HepG2 (cell line): Measurements from ENCODE around the gene RNU5B-1. TPM values are rescaled to one million over a fixed set of nuclear protein-coding genes. Genes with fewer than 3 reads are reported as not detected.

Source experiments
- ATAC-seq: fragments of 200-7000 bp; cut with Tn5 transposase; 3 replicates; pipeline ENCODE4 v1.9.1; 2020; ENCODE audit warnings: mild to moderate bottlenecking, moderate library complexity
- BruUV-seq: library from RNA; stranded (reverse); fragments of 400-500 nt; replicated peaks from 2 replicates; lab custom pipeline; 2021; lab: Mats Ljungman, UMichigan
- CTCF ChIA-PET: fragments of 300-600 bp; formaldehyde crosslinking; extraction: SDS; loops from one replicate; lab custom pipeline; 2021; ENCODE audit warnings: low total read pairs, inconsistent platforms, low intra/inter-chr PET ratio; lab: Yijun Ruan, JAX
- POLR2A ChIA-PET: fragments of 350-600 bp; sonication (Branson Sonifier 250); formaldehyde crosslinking; loops from one replicate; lab custom pipeline; 2020; ENCODE audit warnings: antibody characterized with exemption, inconsistent platforms; lab: Yijun Ruan, JAX
- DNase-seq: peaks from one replicate; pipeline ENCODE4 v3.0.0-alpha.2; 2015; ENCODE audit warnings: low spot score
- FAIRE-seq: peaks from 3 replicates; lab custom pipeline; 2011; peaks lifted over from hg19 to GRCh38; lab: Jason Lieb, UNC
- H2AFZ ChIP-seq: one replicate; pipeline ENCODE4 v1.6.1; 2011; ENCODE audit warnings: low read length, inconsistent platforms
- H3K27ac ChIP-seq: fragments of 300-600 bp; 3 replicates; pipeline ENCODE4 v1.8.0; 2011; ENCODE audit warnings: mixed run types, mild to moderate bottlenecking, mixed read lengths, low read length, inconsistent platforms; ENCODE audit not compliant: insufficient read depth; ENCODE audit errors: extremely low read length
- H3K27me3 ChIP-seq, 2 experiments: fragments of 200-600 bp in 1 of 2; 2 replicates in 1 of 2; 3 replicates in 1 of 2; pipeline versions ENCODE4 v1.6.0 to v1.8.0; 2011; ENCODE audit warnings: low read length in 2 of 2, mild to moderate bottlenecking in 2 of 2, moderate library complexity in 2 of 2, inconsistent platforms in 1 of 2; ENCODE audit not compliant: insufficient read depth in 2 of 2, control insufficient read depth in 1 of 2
- H3K36me3 ChIP-seq, 2 experiments: fragments of 200-600 bp in 1 of 2; replicated peaks in 1 of 2; 2 replicates in 1 of 2; 3 replicates in 1 of 2; pipeline versions ENCODE4 v1.5.1 to v1.8.0; 2011; ENCODE audit warnings: low read length in 2 of 2, inconsistent platforms in 1 of 2; ENCODE audit not compliant: insufficient read depth in 2 of 2, control insufficient read depth in 1 of 2
- H3K4me1 ChIP-seq: 2 replicates; pipeline ENCODE4 v1.5.1; 2012; ENCODE audit warnings: low read length, inconsistent platforms; ENCODE audit not compliant: insufficient read depth
- H3K4me2 ChIP-seq: 2 replicates; pipeline ENCODE4 v1.6.0; 2011; ENCODE audit warnings: low read depth, low read length, inconsistent platforms
- H3K4me3 ChIP-seq, 3 experiments: fragments of 200-600 bp in 1 of 3; sonication (generic), shearing (Covaris generic) in 1 of 3; replicated peaks in 1 of 3; 2 replicates each; pipeline ENCODE4 v1.5.1; 2011 to 2016; ENCODE audit warnings: low read length in 3 of 3, inconsistent platforms in 2 of 3, low read depth in 2 of 3, mild to moderate bottlenecking in 2 of 3, control low read depth in 1 of 3, mixed read lengths in 1 of 3; ENCODE audit not compliant: insufficient read depth in 1 of 3
- H3K79me2 ChIP-seq: one replicate; pipeline ENCODE4 v1.6.1; 2011; ENCODE audit warnings: low read length, inconsistent platforms; ENCODE audit not compliant: insufficient read depth
- H3K9ac ChIP-seq: 2 replicates; pipeline ENCODE4 v1.6.0; 2011; ENCODE audit warnings: mild to moderate bottlenecking, low read depth, low read length, inconsistent platforms; ENCODE audit not compliant: insufficient read depth
- H3K9me3 ChIP-seq: 2 replicates; pipeline ENCODE4 v1.5.1; 2012; ENCODE audit warnings: mild to moderate bottlenecking, low read length
- H4K20me1 ChIP-seq: 2 replicates; pipeline ENCODE4 v1.6.0; 2011; ENCODE audit warnings: inconsistent platforms, mild to moderate bottlenecking, low read length, moderate library complexity; ENCODE audit not compliant: insufficient read depth
- CEBPG ChIP-seq: IDR thresholded peaks from 2 replicates; pipeline ENCODE4 v1.6.1; 2016
- FIP1L1 ChIP-seq: fragments of 200-400 bp; formaldehyde crosslinking; IDR thresholded peaks from 2 replicates; pipeline ENCODE4 v1.6.1; 2018; ENCODE audit warnings: low read depth, mild to moderate bottlenecking, low read length, moderate library complexity, borderline replicate concordance; ENCODE audit not compliant: insufficient read depth
- FOSL2 ChIP-seq: sonication (generic); formaldehyde crosslinking; IDR thresholded peaks from 2 replicates; pipeline ENCODE4 v1.4.0; 2020; ENCODE audit warnings: missing genetic modification reagents
- MLX ChIP-seq: IDR thresholded peaks from 2 replicates; pipeline ENCODE4 v1.6.1; 2016
- MTERF4 ChIP-seq: sonication (generic); formaldehyde crosslinking; IDR thresholded peaks from 2 replicates; pipeline ENCODE4 v1.8.0; 2023; ENCODE audit warnings: mild to moderate bottlenecking, missing genetic modification reagents
- RELA ChIP-seq: sonication (generic); formaldehyde crosslinking; IDR thresholded peaks from 2 replicates; pipeline ENCODE4 v1.4.0; 2020; ENCODE audit warnings: missing genetic modification reagents
- SIN3A ChIP-seq: IDR thresholded peaks from 2 replicates; pipeline ENCODE4 v1.6.1; 2011; ENCODE audit warnings: low read depth, mild to moderate bottlenecking, control low read depth, low read length, borderline replicate concordance
- ZFP36L2 ChIP-seq: sonication (generic); formaldehyde crosslinking; IDR thresholded peaks from 2 replicates; pipeline ENCODE4 v1.4.0; 2020; ENCODE audit warnings: missing genetic modification reagents
- ZNF83 ChIP-seq: sonication (generic); formaldehyde crosslinking; IDR thresholded peaks from 2 replicates; pipeline ENCODE4 v1.4.0; 2020; ENCODE audit warnings: missing genetic modification reagents, mild to moderate bottlenecking, borderline replicate concordance
- WGBS: methylation state at CpG from one replicate; pipeline ENCODE4 v1.1.6; 2017; ENCODE audit warnings: low lambda C conversion rate; 5-methylcytosine and 5-hydroxymethylcytosine counted together
- in situ Hi-C: cut with HindIII; loops from 2 replicates; pipeline ENCODE4 v1.10.0; 2017; ENCODE audit warnings: low pct_unique_long_range_greater_than_20kb; ENCODE audit not compliant: extremely low pct_ligation_motif_present
- intact Hi-C: fragments of 100-400 bp; cut with micrococcal nuclease; formaldehyde crosslinking; loops from one replicate; pipeline ENCODE4 v1.10.0; 2022; ENCODE audit not compliant: unreplicated experiment
- polyA plus RNA-seq, 8 experiments: library from polyadenylated mRNA; depleted of rRNA in 3 of 8; stranded (reverse) in 7 of 8; unstranded in 1 of 8; fragments of >200 nt; fragmentation: Illumina TruSeq in 4 of 8; extraction: Trizol in 4 of 8; gene quantifications; 2 replicates each; pipeline versions ENCODE4 v1.2.1 to v1.2.3, GENCODE V29; 2011 to 2016; ENCODE audit warnings: low read depth in 4 of 8, missing spikeins in 1 of 8, mixed read lengths in 1 of 8; ENCODE audit not compliant: insufficient read depth in 1 of 8
- total RNA-seq, 5 experiments: library from RNA; depleted of rRNA; stranded (reverse); fragments of >200 nt; fragmentation: Illumina TruSeq; extraction: Trizol; gene quantifications; 2 replicates each; pipeline ENCODE4 v1.2.3, GENCODE V29; 2016; ENCODE audit warnings: low read depth in 1 of 5

Gene RNU5B-1
- total and polyA plus RNA-seq, 2 of the 13 experiments (the other 11 are each of a cell fraction or from before 2014, with no cell fraction given), result 1,646 TPM; not detected in 1

GRCh38 chr15:65268411-65268810 is 36.1 kb upstream of the RNU5B-1 start:
- H3K27ac ChIP-seq, result no peak overlapping the region
- ATAC-seq (no peak), DNase-seq (no peak), FAIRE-seq (no peak)
- intact Hi-C loops (no loop called here), in situ Hi-C loops (no loop called here)
- ChIA-PET POLR2A (no interaction called here), CTCF (no interaction called here)
- TF ChIP-seq ZFP36L2 (no peak), RELA (no peak), MLX (CRISPR knock-in tag) (no peak), FOSL2 (CRISPR knock-in tag) (no peak), CEBPG (CRISPR knock-in tag) (no peak), FIP1L1 (no peak), ZNF83 (CRISPR knock-in tag) (no peak), MTERF4 (CRISPR knock-in tag) (no peak), SIN3A (no peak)
- H4K20me1 ChIP-seq, result no peaks in the 10 kb centered on the region
- WGBS, result 95% methylated on average over 4 of the region's 4 CpGs
- H3K4me2 ChIP-seq, result no peak overlapping the region
- no peaks in the 10 kb centered on the region for H3K79me2 ChIP-seq
- H3K36me3 ChIP-seq, result peaks cover 0 to 22% of the 10 kb centered on the region in 2 experiments; a peak in 3 of 5 replicates
- H3K4me1 ChIP-seq, result no peaks in the 10 kb centered on the region
- H3K9ac ChIP-seq, result no peak overlapping the region
- no peaks in the 10 kb centered on the region for H3K9me3 ChIP-seq
- H3K4me3 ChIP-seq, result no peak overlapping the region
- no peak overlapping the region for H2AFZ ChIP-seq
- H3K27me3 ChIP-seq, result no peaks in the 10 kb centered on the region
- no TSS peak for BruUV-seq
